ENCODE measurements around the gene CSNK2A1.

CSNK2A1 gene

DNA sequence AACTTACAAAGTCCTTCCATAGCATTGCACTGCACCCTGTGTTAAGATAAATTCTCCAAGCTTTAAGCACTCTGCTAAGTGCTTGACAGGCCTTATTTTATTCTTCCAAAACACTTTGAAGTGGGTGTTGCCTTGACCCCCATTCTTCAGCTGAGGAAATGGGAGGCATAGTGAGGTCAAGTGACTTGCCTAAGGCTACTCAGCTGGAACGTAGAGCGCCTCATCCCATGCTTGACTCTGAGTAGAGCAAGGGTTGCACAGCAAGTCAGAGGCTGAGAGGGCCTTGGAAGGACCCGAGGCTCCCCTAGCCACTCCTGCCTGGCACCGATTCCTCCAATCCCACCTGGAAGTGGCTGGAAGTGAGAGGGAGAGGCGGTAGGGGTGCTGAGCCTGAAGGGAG is 19.6 kb upstream of the CSNK2A1 start:
- no peak for DNase-seq

DNA sequence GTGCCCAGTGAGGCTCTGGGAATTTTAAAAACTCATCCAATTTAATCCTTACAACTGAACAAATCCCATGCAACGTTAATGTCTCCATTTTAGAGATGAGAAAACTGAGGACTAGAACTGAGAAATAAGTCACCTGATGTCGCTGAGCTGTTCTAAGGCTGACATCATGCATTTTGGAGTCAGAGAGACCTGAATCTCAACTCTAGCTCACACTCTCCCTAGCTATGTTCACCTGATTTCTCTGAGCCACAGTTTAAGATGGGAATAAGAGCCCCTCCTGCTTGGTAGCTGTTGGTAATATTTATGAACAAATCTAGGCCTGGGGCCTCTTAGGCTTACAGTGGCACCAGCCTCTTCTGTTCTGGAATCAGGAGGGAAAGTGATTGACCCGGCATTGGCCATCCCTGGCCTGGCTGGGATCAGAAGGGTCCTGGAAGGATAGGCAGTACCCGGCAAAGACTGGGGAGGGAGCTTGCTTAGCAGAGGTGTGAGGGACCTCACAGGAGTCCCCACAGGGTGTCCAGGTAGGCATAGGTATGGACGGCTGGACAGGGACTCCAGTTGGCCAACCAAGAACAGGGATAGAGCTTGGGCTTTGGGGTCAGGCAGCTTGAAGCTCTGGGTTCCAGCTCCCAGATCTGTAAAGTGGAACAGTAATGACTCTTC is 18.8 kb upstream of the CSNK2A1 start:
- no peak for DNase-seq

GRCh38 chr20:561437-562231 is 18.0 kb upstream of the CSNK2A1 start:
- DNase-seq: peak; percentile 59

GRCh38 chr20:560680-561079 is 17.1 kb upstream of the CSNK2A1 start:
- no peak for DNase-seq

DNA sequence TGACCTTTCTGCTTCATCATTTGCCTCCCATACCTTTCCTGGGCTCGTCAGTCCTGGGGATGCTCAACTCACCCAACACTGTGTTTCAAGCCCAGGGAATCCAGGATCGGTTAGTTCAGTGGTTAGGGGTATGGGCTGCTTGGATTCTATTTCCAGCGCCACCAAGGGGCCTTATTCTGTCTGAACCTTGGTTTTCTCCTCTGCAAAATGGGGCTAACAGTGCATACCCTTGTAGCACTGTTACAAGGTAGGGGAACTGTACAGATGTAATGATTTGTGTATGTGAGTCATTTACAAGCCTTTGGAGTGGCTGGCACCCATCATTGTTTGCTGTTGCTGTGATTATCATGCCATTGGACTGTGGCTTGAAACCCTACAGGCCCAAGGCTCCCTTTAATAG is 14.5 kb upstream of the CSNK2A1 start:
- DNase-seq: no peak

GRCh38 chr20:556984-557383 is 13.4 kb upstream of the CSNK2A1 start:
- DNase-seq: no peak

- no peak for DNase-seq
Measured at GRCh38 chr20:555976-556385, 12.4 kb upstream of the CSNK2A1 start.

DNA sequence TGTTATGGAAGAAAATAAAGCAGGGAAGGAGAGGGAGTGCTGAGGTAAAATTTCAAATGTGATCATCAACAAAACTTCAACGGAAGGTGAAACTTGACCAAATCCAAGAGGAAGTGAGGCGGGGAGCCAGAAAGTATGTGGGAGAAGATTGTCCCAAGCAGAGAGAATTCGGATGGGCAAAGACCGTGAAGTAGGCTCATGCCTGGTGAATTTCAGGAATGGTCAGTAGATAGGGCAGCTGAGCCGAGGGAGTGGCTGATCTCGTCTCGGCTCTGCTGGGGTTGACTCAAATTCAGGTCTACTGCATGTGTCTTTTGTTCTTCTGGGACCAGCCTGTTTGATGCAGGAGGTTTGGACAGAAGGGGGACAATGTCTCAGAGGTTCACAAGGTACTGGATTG is 7.0 kb upstream of the CSNK2A1 start:
- no peak for DNase-seq

DNA sequence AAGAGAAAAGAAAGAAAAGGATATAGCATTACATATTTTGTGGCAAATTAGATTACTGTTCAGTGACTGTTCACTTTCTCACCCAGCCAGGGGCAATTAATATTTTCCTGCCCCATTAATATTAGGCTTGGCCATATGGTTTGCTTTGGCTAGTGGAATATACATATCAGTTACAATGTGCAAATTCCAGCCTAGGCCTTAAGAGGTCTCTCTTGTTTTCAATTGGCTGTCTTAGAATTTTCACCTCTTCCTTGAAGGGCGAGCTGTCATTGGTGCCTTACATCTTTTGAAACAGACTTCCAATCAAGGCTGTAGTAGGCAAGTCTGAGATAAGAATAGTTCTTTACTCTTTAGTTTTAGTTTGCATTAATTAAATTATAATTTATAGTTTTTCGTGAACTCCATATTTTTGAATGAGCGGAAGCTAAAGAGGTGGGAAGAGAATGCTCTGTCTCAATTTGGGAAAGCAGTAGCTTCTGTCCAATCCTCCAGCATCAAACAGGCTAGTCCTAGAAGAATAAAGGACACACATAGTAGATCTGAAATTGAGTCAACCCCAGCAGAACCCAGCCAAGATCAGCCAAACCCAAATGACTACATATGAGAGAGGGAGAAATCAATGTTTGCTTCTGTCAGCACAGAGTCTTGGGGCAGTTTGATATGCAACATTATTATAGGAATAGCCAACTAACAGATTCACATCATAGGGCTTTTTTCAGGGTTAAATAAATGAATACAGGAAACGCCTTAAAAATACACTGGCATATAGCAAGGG is 6.3 kb upstream of the CSNK2A1 start:
- no peak for DNase-seq

DNA sequence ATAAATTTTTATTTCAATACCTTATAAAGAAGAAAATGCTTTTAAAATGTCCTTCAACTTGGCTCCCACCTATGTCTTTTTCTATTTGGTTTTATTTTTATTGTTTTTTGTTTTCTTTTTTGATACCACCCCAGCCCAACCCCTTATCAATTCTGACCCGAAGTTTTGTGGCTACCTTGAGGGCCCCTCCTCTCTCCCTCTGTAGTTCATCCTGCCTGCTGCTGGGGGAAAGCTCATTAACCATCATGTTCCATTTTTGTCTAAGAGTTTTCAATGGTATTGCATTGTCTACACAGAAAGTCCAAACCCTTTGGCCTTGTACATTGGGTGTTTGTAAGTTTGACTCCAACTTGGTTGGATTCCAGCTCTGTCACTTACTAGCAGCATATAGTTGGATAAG is 5.3 kb upstream of the CSNK2A1 start:
- DNase-seq: no peak

- DNase-seq: no peak
Measured at GRCh38 chr20:547394-547793, 3.8 kb upstream of the CSNK2A1 start.

- DNase-seq: no peak
Measured at GRCh38 chr20:546353-546752, 2.8 kb upstream of the CSNK2A1 start.

DNA sequence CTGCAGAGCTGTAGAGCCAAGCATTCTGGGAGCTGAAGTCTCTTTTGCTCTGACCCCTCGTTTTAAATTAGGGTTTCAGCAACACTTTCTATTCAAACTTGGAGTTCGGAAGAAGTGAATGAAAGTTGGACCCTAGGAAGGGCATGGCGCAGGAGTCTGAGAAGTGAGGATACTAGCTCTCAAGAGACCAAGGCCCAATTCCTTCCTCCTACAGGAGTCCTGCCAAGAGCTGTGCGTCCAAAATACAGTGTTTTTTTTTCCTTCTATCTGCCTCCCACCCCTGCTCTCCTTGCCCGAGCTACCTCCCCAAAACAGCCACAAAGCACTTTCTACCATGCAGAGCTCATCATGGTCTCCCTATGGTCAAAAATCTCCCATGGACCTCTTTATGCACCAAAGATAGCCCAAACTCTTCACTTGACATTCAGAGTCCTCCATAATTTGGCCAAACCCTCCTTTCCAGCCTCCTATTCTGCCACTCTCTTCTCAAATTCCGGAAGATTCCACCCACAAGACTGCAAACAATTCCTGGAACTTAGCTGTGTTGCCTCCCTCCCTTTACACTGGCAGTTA is 649 bp upstream of the CSNK2A1 start:
- no peak for DNase-seq

GRCh38 chr20:542777-543368 is 717 bp downstream of the CSNK2A1 start:
- DNase-seq: peak; percentile 23

DNA sequence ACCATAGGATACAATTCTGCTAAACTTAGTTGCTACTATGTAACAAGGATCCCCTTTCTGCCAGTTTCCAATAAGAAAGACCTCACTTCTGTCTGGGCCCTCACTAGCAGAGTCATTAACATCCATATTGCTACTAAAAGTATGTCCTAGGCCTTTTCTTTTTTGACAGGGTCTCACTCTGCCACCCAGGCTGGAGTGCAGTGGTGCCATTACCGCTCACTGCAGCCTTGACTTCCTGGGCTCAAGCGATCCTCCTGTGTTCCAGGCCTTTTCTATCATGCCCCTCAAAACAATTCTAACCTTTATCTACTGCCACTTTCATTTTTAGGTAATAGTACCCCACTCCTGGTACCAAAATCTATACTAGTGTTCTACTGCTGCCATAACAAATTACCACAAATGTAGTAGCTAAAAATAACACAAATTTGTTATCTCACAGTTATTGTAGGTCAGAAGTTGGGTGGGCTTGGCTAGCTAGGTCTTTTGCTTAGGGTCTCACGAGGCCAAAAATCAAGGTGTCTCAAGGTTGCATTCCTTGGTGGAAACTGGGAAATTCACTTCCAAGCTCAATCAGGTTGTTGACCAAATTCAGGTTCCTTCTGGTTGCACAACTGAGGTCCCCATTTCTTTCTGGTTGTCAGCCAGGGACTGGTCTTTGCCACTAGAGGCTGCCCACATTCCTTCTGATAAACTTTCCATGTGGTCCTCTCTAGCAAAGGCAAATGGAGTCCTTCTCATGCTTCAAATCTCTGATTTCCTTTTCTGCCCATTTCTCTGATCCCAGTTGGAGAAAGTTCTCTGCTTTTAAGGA is 3.0 kb downstream of the CSNK2A1 start:
- DNase-seq: no peak

DNA sequence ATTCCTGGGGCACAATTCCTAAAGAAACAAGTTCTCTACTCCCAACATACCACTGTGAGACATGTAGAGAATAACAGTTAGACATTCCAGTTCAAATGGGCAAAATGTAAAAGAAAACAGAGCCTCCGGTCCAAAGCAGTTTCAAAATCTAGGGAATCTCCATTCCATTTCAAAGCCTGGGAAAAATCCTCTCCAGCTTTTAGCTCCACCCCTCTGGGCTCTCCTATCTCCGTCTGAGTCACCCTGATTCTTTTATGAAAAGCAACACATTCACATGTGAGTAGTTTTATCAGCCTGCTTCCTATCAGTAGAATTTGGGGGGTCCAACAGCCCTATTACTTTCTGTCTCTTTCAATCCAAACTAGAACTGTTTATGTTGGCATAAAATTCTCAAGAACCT is 3.7 kb downstream of the CSNK2A1 start:
- DNase-seq: no peak

GRCh38 chr20:539191-539590 is 4.4 kb downstream of the CSNK2A1 start:
- DNase-seq: no peak

GRCh38 chr20:537983-538382 is 5.6 kb downstream of the CSNK2A1 start:
- DNase-seq: no peak

- DNase-seq: no peak
Measured at GRCh38 chr20:536426-537010, 7.1 kb downstream of the CSNK2A1 start.

- no peak for DNase-seq
Measured at GRCh38 chr20:535958-536357, 7.6 kb downstream of the CSNK2A1 start.

- DNase-seq: no peak
Measured at GRCh38 chr20:533526-533925, 10.1 kb downstream of the CSNK2A1 start.

DNA sequence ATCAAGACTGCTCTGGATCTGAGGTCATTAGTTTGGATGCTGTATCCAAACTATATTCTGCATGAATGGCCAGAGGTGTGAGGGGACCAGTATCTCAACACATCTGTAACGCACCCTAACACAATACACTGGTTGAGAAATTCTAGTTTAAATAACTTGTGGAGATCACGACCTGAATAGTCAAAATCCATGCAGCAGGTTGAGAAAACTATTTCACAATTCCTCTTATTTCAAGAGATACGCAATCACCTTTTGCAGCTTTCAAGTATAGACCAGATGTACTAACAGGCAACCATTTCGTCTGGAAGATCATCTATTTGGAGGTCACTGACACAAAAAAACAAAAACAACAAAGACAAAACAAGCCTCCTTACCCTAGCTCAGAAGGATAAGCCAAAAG is 11.1 kb downstream of the CSNK2A1 start:
- DNase-seq: no peak
